ENCODE results near the gene CACNA1S. TPM values are rescaled to one million over a fixed set of nuclear protein-coding genes. Genes with fewer than 3 reads are reported as not detected.

Gene CACNA1S
- total RNA-seq, 4 donors from 2014 or later = not detected

- Histone ChIP-seq H3K27me3 (peaks cover 0 to 27% (median 0%) of the 10 kb centered on the region in 4 donors), H3K9me3 (no peaks in the 10 kb centered on the region), H3K4me1 (no peaks in the 10 kb centered on the region), H3K27ac (no peak overlapping the region), H3K4me3 (no peak overlapping the region), H3K36me3 (no peaks in the 10 kb centered on the region)
- intact Hi-C loops (cut with DNase I) = no loop called here
- WGBS, 2 donors = 62% methylated on average over 5 of the region's 5 CpGs
- TF ChIP-seq CTCF (IDR thresholded peaks at IDR 0.05) (no peak), POLR2A (IDR thresholded peaks at IDR 0.05) (no peak)
- DNase-seq = no peak
Observed at GRCh38 chr1:201072149-201072548, 40.1 kb downstream of the CACNA1S start.

DNA sequence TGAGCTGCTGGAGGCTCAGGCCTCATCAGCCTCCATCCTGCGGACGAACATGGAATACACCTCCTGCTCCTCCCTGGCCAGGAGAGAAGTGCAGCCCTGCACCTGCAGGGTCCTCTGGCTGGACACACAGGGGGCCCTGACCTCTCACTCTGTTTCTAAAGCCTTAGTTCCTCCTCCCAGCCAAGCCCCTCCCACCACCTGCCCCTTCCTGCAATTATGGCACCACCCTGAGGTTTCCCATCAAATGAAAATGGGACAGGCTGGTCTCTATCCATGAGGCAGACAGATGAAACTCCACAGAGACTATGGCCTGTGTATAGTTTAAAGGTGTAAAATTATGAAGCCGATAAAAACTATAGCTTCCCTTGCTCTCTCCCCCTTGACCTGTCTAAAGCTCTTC, 42.6 kb downstream of the CACNA1S start:
- H3K9me3 ChIP-seq = no peaks in the 10 kb centered on the region
- H3K36me3 ChIP-seq = no peaks in the 10 kb centered on the region
- H3K27me3 ChIP-seq = peaks cover 0 to 41% (median 0%) of the 10 kb centered on the region in 4 donors
- 89 to 90% methylated on average over 3 of the region's 3 CpGs for WGBS, 2 donors
- DNase-seq = no peak
- TF ChIP-seq CTCF (IDR thresholded peaks at IDR 0.05) (no peak), POLR2A (IDR thresholded peaks at IDR 0.05) (no peak)
- intact Hi-C loops (cut with DNase I) = no loop called here
- H3K4me1 ChIP-seq = no peaks in the 10 kb centered on the region
- H3K4me3 ChIP-seq = no peak overlapping the region
- no peak overlapping the region for H3K27ac ChIP-seq

DNA sequence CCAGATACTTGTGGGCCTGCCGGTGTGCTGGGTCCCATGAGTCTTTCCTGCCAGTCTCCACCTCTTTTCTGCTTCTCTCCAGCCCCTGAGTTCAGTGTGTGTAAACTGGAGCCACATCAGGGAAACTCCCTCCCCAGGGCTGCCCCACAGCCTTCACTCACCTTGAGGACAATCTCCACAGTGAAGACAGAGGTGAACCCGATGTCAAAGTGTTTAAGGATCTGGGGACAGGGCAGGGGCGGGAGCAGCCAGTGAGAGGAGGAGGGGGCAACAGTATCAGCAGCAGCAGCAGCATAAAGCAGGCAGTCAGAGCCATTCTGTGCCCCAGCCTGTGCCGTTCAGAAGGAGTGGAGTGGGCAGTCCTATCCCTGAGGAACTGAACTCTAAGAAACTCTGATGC, 43.2 kb downstream of the CACNA1S start:
- Histone ChIP-seq H3K4me1 (no peaks in the 10 kb centered on the region), H3K4me3 (no peak overlapping the region), H3K27ac (no peak overlapping the region), H3K27me3 (peaks cover 0 to 41% (median 0%) of the 10 kb centered on the region in 4 donors), H3K36me3 (no peaks in the 10 kb centered on the region), H3K9me3 (no peaks in the 10 kb centered on the region)
- intact Hi-C loops (cut with DNase I) = no loop called here
- 60 to 80% methylated on average over 1 to 2 of the region's 4 CpGs for WGBS, 2 donors
- TF ChIP-seq POLR2A (IDR thresholded peaks at IDR 0.05) (no peak), CTCF (IDR thresholded peaks at IDR 0.05) (no peak)
- DNase-seq = no peak

- Histone ChIP-seq H3K27me3 (peaks cover 0 to 51% (median 0%) of the 10 kb centered on the region in 4 donors), H3K36me3 (no peaks in the 10 kb centered on the region), H3K4me1 (no peaks in the 10 kb centered on the region), H3K27ac (no peak overlapping the region), H3K4me3 (no peak overlapping the region), H3K9me3 (no peaks in the 10 kb centered on the region)
- DNase-seq = no peak
- TF ChIP-seq CTCF (IDR thresholded peaks at IDR 0.05) = no peak
- no peak for TF ChIP-seq POLR2A (IDR thresholded peaks at IDR 0.05)
- intact Hi-C loops (cut with DNase I) = no loop called here
- WGBS, 2 donors = 80 to 91% methylated on average over 2 to 4 of the region's 4 CpGs
Observed at GRCh38 chr1:201066986-201067385, 45.2 kb downstream of the CACNA1S start.

DNA sequence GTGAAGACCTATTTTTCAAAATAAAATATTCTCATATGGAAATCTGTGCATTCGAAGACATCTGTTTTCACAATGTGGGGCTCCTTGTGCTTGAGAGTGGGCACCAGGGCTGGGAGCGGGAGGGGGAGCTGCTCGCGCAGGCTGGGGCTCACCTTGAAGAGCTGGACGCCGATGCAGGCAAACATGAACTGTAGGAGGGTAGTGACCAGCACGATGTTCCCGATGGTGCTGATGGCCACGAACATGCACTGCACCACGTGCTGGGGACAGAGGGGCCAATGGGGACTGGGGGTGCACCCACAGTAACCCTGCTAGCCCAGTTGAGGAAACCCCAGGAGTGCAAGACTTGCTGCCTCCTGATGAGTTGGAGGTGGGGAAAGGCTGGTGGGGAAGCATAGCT, 46.5 kb downstream of the CACNA1S start:
- no peak for DNase-seq
- H3K27me3 ChIP-seq = peaks cover 0 to 48% (median 0%) of the 10 kb centered on the region in 4 donors
- intact Hi-C loops (cut with DNase I) = no loop called here
- no peaks in the 10 kb centered on the region for H3K36me3 ChIP-seq
- H3K4me3 ChIP-seq = no peak overlapping the region
- WGBS, 2 donors = 86 to 94% methylated on average over 7 of the region's 10 CpGs
- TF ChIP-seq POLR2A (IDR thresholded peaks at IDR 0.05) = no peak
- TF ChIP-seq CTCF (IDR thresholded peaks at IDR 0.05) = no peak
- peaks cover 0 to 4% (median 0%) of the 10 kb centered on the region in 3 donors for H3K4me1 ChIP-seq
- H3K9me3 ChIP-seq = no peaks in the 10 kb centered on the region
- no peak overlapping the region for H3K27ac ChIP-seq

Measured in esophagus squamous epithelium (tissue), 5 donors.